Fibroblast of the conjunctiva (primary cell): Measurements from ENCODE around the gene GYPA.
A peak's percentile ranks its signal among the peaks of the same experiment; 100 is the strongest.
"Not testable (repeated sequence)": the region's sequence is repeated elsewhere in the genome, so short reads cannot be mapped to it uniquely, and the experiment has no call there.

ENCODE experiments used
- DNase-seq: peaks from one replicate; pipeline ENCODE4 v3.0.0-alpha.2; 2010; ENCODE audit warnings: low read depth

GYPA gene

GRCh38 chr4:144140594-144141295 is at the start of gene GYPA:
Gene GYPA (minus strand): TSS chr4:144140718. CDS start chr4:144140635, 83 bp downstream.
- DNase-seq: not testable (repeated sequence)

- no peak for DNase-seq
These were observed 49.5 kb upstream of the GYPA start for GRCh38 chr4:144190009-144190408.

- no peak for DNase-seq
These were observed 48.6 kb upstream of the GYPA start for GRCh38 chr4:144189121-144189520.

DNA sequence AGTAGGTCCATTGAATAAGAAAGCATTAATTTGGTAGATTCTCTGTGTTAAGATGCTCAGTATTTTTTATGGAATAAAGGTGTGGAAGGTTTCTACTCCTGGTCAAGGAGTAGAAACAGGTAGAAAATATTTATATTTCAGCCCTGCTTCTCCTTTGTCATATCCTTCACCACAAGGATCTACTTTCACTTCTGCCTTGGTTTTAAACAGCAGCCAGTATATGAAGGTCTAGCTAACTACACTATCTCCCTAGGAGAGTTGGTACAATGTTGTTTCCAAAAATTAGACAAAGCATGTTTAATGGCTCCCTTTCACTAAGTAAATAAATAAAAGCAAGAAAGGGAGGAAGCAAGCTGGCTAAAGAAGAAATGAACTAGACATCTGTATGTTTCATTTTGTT is 44.6 kb upstream of the GYPA start:
- DNase-seq: no peak

GRCh38 chr4:144183165-144183564 is 42.6 kb upstream of the GYPA start:
- DNase-seq: no peak

- DNase-seq: no peak
These were observed 40.9 kb upstream of the GYPA start for GRCh38 chr4:144181391-144181790.

- DNase-seq: no peak
These were observed 38.7 kb upstream of the GYPA start for GRCh38 chr4:144179152-144179739.

- DNase-seq: no peak
These were observed 37.9 kb upstream of the GYPA start for GRCh38 chr4:144178414-144178813.

- DNase-seq: no peak
These were observed 36.0 kb upstream of the GYPA start for GRCh38 chr4:144176476-144176875.

DNA sequence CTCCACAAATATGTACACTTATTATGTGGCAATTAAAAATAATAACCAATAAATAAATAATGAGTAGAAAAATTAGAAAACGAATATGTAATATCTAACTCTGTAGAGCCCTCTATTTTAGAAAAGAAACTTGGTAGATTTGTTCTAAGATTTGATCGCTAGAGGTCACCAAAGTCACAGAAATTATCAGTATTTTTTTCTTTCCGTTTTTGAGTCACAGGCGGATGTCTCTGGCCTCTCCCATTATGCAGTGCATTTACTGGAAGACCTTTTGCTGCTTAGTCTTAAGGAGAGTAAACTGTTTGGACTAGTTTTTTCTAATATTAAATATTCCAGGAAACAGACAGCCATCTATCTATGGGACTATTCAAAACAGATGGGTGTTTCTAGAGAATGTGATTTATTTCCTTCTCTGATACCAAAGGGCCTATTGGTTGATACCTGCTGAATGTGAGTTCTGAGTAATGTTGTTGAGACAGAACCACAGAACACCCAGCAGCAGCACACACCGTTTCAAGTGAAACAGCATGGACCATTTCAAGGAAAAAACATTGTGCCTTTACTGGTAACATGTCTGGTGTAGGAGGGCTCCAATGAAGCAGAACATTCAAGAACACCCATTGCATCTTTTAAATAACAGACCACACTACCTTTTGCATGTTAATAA is 34.0 kb upstream of the GYPA start:
- peak; percentile 38 for DNase-seq

DNA sequence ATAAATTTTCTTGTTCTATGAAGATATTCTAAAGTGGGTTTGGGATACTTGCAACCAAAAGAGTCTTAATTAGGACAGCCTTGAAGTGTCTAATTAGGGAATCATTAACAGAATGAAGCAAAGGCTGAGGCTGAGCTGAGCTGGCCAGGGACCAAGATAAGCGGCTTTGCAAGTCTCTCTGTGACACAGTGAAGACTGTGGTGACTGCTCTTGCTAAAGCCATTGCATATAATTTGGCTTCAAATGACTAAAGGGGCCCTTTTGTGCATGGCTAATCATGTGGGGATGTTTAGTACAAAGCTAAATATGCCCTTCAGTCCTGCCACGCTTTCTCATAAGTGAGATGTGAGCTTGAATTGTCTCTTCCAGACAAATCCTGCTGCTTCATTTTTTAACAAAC is 31.2 kb upstream of the GYPA start:
- no peak for DNase-seq

DNA sequence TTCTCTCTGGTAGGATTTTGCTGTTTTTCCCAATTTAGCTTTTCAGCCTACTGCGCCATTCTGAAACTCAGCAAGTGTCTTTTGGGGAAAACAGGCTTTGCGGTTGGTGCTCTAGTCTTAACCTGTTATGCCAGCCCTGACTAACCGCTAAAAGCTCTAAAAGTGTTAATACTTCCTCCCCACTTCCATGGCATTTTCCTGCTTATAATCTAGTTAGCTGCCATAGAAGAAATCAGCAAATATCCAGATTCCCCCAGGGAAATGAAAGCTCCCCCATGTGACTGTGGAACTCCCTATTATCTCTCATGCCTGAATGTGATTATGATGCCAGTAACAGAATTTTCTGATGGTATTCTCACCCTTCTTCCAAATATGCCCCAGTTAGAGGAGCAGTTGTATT is 28.7 kb upstream of the GYPA start:
- DNase-seq: no peak

DNA sequence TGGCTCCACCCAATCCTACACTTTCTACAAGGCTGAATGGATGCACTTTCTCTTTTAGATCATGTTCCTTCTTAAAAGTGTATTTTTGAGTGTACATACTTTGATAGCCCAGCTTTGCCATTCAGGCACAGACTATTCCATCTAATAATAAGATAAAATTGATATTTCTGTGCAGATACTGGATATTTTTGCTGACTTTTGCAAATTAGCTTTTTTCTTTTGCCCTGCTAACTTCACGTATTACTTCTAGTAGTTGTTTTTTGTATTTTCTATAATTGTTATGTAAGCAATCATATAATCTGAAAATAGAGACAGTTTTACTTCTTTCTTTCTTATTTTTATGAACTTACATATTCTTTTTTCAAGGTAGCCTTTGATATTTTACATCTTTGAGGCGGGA is 13.5 kb upstream of the GYPA start:
- DNase-seq: no peak

- not testable (repeated sequence) for DNase-seq
These were observed 2.3 kb upstream of the GYPA start for GRCh38 chr4:144142690-144143326.

- no peak for DNase-seq
These were observed 975 bp upstream of the GYPA start for GRCh38 chr4:144141493-144141892.

DNA sequence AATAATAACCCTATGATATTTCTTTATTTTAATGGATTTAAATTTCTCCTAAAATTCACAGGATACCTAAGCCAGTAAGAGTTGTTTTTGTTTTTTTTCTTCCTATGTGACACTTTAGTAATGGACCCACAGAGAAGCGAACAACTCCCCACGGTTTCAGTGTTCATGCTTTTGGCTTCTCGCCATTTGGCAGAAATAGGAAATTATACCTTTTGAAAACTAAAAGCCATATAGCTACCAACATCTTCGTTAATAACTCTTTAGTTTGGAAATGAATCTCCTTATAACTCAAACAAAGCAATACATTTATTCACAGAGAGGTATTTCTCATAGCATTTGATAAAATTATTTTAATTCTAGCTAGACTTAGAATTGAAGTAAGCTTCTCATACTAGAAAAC is 527 bp downstream of the GYPA start:
- not testable (repeated sequence) for DNase-seq

DNA sequence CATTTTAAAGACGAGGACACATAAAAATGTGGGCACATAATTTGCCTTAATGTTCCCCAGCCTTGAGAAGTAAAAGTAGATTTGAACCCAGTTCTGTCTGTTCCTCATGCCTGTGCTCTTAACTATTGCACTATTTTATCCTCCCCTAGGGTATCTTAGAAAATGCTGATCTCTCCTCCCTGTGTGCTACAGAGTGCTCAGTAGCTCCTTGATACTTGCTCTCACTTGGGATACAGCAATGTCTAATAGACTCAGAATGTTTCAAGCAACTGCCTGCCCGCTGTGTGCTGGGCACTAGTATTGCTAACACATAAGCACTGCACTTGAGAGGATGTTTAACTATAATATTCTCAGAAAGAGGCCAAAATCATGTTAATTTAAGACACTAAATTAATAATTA is 971 bp downstream of the GYPA start:
- DNase-seq: not testable (repeated sequence)

- DNase-seq: not testable (repeated sequence)
These were observed 2.3 kb downstream of the GYPA start for GRCh38 chr4:144138239-144138638.

DNA sequence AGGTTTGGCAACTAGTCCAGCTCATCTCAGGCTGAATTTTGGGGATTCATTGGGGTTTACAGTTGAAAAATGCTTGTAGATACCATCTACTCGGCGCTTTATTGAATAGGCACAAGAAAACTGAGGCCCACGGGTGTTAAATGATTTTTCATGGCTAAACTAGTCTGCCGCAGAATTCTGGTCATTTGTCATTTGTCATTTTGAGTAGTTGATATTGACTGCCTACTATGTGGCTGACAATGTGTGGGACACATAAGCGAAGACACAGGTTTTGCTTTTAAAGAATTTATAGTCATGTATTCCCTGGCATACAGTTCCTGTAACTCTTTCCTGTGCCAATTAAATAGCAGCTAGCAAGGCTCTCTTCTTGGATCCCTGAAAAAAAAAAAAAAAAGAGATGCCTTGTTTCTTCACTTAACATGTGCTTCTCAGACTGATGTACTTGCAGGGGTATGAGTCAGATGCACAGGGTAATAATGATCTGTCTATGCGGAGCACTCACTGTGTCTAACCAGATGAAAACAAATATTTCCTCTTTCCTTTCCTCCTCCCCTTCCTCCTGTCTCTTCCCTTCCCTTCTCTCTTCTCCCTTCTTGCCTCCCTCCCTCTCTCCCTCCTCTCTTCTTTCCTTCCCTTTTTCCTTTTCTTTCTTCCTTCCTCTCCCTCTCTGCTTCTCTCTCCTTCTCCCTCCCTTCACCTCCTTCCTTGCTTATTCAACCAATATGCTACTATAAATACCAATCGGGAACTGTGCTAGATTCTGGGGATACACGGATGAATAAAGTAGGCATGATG is 3.2 kb downstream of the GYPA start:
- DNase-seq: not testable (repeated sequence)

DNA sequence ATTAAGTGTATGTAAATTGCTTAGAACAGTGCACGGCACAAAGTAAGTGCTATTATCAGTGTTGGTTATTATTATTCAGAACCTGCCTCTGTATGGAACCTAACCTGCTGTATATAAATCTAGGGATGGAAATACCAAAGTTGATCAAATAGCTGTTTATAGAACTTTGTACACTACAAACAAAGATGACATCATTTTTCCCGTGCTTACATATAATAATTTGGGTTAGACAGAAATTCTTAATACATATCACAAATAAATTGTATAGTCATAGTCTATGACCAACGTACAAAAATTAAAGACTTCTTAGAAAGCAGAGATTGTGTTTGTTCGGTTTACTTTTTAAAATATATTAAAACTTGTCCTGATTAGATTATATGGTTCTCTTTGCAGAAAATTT is 4.3 kb downstream of the GYPA start:
- DNase-seq: not testable (repeated sequence)

- DNase-seq: not testable (repeated sequence)
These were observed 10.4 kb downstream of the GYPA start for GRCh38 chr4:144130167-144130566.

- not testable (repeated sequence) for DNase-seq
These were observed 11.1 kb downstream of the GYPA start for GRCh38 chr4:144129336-144129875.
